Small intestine (tissue), 7 donors: Measurements from ENCODE around the gene STARD3. TPM values are rescaled to one million over a fixed set of nuclear protein-coding genes. Genes with fewer than 3 reads are reported as not detected.

ENCODE experiments used
- DNase-seq, 2 donors: peaks; one replicate each; pipeline versions ENCODE4 v3.0.0 to v3.0.0-alpha.2; 2013
- FAIRE-seq: peaks from 2 replicates; lab custom pipeline; 2012; peaks lifted over from hg19 to GRCh38; lab: Jason Lieb, UNC
- H3K27ac ChIP-seq, 3 donors: one replicate each; pipeline ENCODE4 v1.5.1; 2013; ENCODE audit warnings: low read length in 2 of 3, mild to moderate bottlenecking in 2 of 3, control low read depth in 1 of 3, inconsistent platforms in 1 of 3, low read depth in 1 of 3, moderate library complexity in 1 of 3
- H3K27me3 ChIP-seq, 3 donors: one replicate each; pipeline ENCODE4 v1.6.1; 2013; ENCODE audit warnings: low read length in 3 of 3, inconsistent platforms in 1 of 3; ENCODE audit not compliant: control insufficient read depth in 3 of 3, insufficient read depth in 3 of 3
- H3K36me3 ChIP-seq, 3 donors: one replicate each; pipeline ENCODE4 v1.6.1; 2013; ENCODE audit warnings: low read length in 3 of 3, inconsistent platforms in 1 of 3, low read depth in 1 of 3, mild to moderate bottlenecking in 1 of 3, moderate library complexity in 1 of 3; ENCODE audit not compliant: control insufficient read depth in 3 of 3, insufficient read depth in 2 of 3
- H3K4me1 ChIP-seq, 3 donors: one replicate each; pipeline ENCODE4 v1.6.1; 2013; ENCODE audit warnings: low read length in 2 of 3, inconsistent platforms in 1 of 3, low read depth in 1 of 3, mild to moderate bottlenecking in 1 of 3, moderate library complexity in 1 of 3; ENCODE audit not compliant: control insufficient read depth in 3 of 3, insufficient read depth in 2 of 3
- H3K4me3 ChIP-seq, 3 donors: one replicate each; pipeline ENCODE4 v1.5.1; 2013; ENCODE audit warnings: low read length in 3 of 3, control low read depth in 1 of 3, inconsistent platforms in 1 of 3, low read depth in 1 of 3, mild to moderate bottlenecking in 1 of 3, moderate library complexity in 1 of 3
- H3K9me3 ChIP-seq, 2 donors: one replicate each; pipeline ENCODE4 v1.6.1; 2013; ENCODE audit warnings: low read depth in 1 of 2, low read length in 1 of 2; ENCODE audit not compliant: control insufficient read depth in 2 of 2, insufficient read depth in 1 of 2
- WGBS, 3 donors: extraction: QIAGEN DNeasy Blood & Tissue Kit; methylation state at CpG; one replicate each; pipeline ENCODE4 v1.1.7; 2013; 5-methylcytosine and 5-hydroxymethylcytosine counted together
- polyA plus RNA-seq, 4 donors: library from polyadenylated mRNA; stranded (reverse) in 3 of 4; unstranded in 1 of 4; fragments of 200-250 nt in 3 of 4; fragments of 120-200 nt in 1 of 4; gene quantifications; one replicate each; pipeline versions ENCODE4 v1.2.1 to v1.2.3, GENCODE V29; 2013
- donor health status: healthy with polysubstance abuse.
- donor health status: control.
- donor health status: control.
- donor health status: Bipolar disorder and iron deficiency.
- donor health status: healthy.

STARD3 gene
- polyA plus RNA-seq, 4 donors = 56.0 to 80.2 (median 67.6) TPM

DNA sequence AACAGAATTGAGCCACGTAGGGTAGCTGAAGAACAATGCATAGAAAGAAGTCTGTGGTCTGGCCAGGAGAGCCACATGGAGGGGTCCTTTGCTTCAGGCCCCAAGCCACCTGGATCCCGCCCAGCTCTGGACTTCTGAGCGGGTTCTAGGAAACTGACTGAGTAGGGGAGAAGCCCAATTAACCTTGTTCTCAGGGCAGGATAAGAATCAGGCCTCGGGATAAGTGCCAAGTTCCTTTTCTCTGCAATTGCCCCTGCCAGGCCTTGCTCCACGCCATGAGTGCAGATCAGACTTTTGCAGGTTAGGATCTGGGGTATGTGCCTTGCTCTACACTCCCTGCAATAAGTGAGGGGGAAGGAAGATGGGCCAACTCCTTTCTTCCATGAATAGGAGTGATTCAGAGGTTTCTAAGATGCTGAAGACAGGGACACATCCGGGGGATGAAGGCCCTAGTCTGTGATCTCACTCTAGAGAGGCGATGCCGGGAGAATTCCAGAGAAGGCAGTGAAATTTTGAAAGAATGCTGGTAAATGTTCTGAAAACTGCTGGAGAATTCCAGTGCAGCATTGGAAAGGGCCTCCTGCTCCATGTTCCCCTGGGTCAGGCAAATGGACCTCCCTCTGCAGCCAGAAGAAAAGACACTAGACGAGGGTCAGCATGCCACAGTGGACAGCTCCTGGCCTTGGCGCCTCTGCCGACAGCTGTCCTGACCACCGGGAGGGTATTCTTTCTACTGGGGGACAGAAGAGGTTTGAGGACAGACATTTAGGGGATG, 35.0 kb upstream of the STARD3 start:
- DNase-seq = no peak
- Histone ChIP-seq H3K36me3 (no peaks in the 10 kb centered on the region), H3K4me1 (peaks cover 2 to 6% (median 3%) of the 10 kb centered on the region in 3 donors), H3K4me3 (no peak overlapping the region), H3K9me3 (no peaks in the 10 kb centered on the region), H3K27ac (no peak overlapping the region), H3K27me3 (peaks cover 10 to 99% (median 65%) of the 10 kb centered on the region in 3 donors)
- WGBS, 3 donors = 23 to 36% (median 28%) methylated on average over 12 of the region's 12 CpGs
- FAIRE-seq = no peak

DNA sequence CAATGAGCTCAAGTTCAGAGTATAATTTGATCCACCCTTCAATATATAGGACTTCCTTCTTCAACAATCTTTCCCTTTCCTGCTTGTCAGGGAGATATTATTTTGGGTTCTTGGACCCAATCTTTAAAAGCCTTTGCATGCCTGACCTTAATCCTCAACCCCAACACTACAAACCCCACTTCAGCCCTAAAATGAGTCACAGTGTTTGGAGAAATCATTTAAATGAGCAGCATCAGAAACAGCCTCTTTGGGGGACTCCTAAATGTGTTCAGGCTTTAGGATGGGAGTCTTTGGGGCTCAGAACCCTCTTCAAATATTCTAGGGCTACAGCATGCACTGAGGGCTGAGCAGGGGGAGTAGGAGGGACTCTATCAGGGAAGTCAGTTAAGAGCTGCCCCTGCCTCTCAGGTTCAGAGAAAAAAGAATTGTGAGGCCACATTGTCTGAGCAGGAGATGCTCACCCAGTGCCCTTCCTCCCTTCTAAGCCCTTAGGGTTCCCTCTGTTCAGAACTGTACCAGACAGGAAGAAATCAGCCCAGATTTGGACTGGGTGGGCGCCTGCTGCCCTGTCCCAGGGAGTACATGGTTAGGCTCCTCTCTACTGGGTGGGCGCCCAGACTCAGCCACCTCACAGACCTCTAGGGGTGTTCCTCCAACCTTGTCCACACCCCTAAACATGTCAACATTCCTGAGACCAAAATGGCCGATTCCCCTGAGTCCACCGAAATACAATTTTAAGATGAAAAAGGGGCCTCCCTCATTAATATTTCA, 34.2 kb upstream of the STARD3 start:
- no peak overlapping the region for H3K27ac ChIP-seq
- FAIRE-seq (no peak), DNase-seq (no peak)
- 32 to 38% (median 35%) methylated on average over 4 of the region's 4 CpGs for WGBS, 3 donors
- peaks cover 10 to 99% (median 69%) of the 10 kb centered on the region in 3 donors for H3K27me3 ChIP-seq
- no peaks in the 10 kb centered on the region for H3K9me3 ChIP-seq
- no peaks in the 10 kb centered on the region for H3K36me3 ChIP-seq
- H3K4me3 ChIP-seq = no peak overlapping the region
- H3K4me1 ChIP-seq = peaks cover 2 to 6% (median 3%) of the 10 kb centered on the region in 3 donors

DNA sequence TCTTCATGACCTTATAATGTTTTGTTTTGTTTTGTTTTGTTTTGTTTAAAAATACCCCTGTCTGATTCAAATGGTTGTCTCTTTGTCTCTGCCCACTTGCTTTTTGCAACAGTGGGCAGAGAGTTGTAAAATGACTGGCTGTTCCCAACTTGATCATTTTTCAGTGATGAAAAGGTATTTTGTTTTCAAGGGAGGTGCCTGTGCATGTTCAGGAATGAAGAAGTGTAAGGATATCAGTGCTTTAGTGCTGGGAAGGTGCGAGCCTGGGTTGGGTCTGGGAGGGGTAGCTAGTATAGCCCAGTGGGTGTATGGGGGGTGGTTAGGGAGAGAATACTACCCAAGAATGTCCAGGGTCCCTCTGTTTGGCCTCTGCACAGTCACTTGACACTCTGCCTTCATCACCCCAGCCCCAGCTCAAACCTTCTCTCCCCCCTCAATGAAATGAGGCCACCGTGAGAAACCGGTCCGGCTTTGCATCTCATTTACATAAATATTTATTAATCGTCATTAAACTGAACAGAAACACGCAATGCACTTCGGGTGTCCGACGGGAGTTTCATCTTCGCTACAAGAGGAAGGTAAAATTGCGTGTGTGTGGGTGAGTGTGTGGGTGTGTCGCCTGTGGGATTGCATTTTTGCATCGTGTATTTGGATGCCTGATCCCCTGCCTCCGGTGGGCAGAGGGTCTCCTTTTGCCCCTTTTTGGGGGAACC, 33.5 kb upstream of the STARD3 start:
- peaks cover 2 to 6% (median 3%) of the 10 kb centered on the region in 3 donors for H3K4me1 ChIP-seq
- H3K9me3 ChIP-seq = peaks cover 0 to 3% of the 10 kb centered on the region in 2 donors
- FAIRE-seq (no peak), DNase-seq (no peak)
- H3K4me3 ChIP-seq = no peak overlapping the region
- H3K27ac ChIP-seq = no peak overlapping the region
- H3K36me3 ChIP-seq = no peaks in the 10 kb centered on the region
- peaks cover 10 to 99% (median 69%) of the 10 kb centered on the region in 3 donors for H3K27me3 ChIP-seq
- WGBS, 3 donors = 5 to 8% (median 6%) methylated on average over 14 of the region's 14 CpGs

DNA sequence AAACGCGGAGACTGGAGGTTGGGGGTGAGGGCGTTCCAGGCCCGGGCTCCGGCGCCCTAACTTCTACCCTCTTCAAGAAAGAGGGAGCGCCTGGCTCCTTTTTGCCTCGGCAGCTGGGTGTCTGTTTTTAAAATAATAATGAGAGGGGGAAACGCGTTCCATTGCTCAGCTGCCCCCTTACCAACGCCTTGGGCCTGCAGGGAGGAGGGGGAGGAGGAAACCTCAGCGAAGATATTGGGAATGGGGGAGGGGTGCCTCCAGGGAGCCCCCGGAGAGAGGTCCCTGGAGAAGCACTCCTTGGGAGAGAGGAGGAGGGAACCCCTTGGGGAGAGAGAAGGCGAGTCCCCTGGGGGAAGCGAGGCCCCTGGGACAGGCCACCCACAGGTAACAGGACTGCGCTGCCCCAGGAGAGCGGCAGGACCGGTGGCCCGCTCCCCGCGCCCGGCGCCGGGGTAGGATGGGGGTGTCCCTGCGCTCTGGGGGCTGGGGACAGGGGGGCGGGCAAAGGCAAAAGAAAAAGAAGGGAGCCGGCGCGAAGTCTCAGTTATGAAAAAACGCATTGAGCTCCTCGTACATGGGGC, 31.9 kb upstream of the STARD3 start:
- FAIRE-seq (no peak), DNase-seq (no peak)
- Histone ChIP-seq H3K9me3 (peaks cover 0 to 3% of the 10 kb centered on the region in 2 donors), H3K4me1 (peaks cover 0 to 3% (median 0%) of the 10 kb centered on the region in 3 donors), H3K36me3 (no peaks in the 10 kb centered on the region), H3K4me3 (peak overlapping the region in 1 of 3 donors; percentile 4), H3K27ac (no peak overlapping the region), H3K27me3 (peaks cover 10 to 99% (median 71%) of the 10 kb centered on the region in 3 donors)
- 5 to 8% (median 5%) methylated on average over 29 to 31 of the region's 31 CpGs for WGBS, 3 donors

DNA sequence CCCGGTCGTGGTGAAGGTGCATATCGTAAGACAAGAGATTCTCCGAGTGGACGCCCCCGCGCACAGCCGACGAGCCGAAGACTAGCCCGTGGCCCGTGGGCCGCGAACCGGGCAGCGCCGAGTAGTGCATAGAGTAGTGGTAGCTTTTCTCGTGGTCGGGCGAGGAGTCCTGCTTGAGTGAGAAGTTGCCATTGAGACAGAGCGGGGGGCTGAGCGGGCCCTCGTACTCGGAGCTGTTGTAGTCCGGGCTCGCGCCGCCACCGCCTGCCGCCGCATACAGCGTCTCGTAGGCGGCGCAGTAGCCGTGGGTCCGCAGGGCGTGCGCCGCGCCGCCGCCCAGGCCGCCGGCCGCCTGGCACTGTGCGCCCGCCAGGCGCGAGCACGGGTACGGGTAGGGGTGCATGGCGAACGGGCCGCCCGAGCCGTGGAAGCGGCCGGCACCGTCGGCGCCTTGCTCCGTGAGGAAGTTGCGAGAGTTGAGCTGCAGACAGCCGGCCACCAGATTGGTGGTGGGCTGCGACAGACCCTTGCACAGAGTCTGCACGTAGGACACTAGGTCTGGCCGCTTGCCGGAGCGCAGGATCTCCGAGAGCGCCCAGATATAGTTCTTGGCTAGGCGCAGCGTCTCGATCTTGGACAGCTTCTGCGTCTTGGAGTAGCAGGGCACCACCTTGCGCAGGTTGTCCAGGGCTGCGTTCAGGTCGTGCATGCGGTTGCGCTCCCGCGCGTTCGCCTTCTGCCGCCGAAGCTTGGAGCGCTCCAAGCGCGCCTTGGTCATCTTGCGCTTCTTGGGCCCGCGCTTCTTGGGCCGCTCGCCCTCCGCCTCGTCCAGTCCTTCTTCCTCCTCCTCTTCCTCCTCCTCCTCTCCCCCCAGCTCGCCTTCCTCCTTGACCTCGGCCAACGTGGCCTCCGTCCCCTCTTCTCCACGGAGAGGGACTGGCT, 31.2 kb upstream of the STARD3 start:
- 1 to 2% (median 2%) methylated on average over 86 to 102 of the region's 102 CpGs for WGBS, 3 donors
- Histone ChIP-seq H3K4me1 (peaks cover 0 to 3% (median 0%) of the 10 kb centered on the region in 3 donors), H3K9me3 (peaks cover 0 to 3% of the 10 kb centered on the region in 2 donors), H3K27me3 (peaks cover 10 to 94% (median 64%) of the 10 kb centered on the region in 3 donors), H3K36me3 (no peaks in the 10 kb centered on the region), H3K27ac (no peak overlapping the region), H3K4me3 (peak overlapping the region in 1 of 3 donors; percentile 4)
- DNase-seq (peak in 1 of 2 donors; percentile 57), FAIRE-seq (no peak)

DNA sequence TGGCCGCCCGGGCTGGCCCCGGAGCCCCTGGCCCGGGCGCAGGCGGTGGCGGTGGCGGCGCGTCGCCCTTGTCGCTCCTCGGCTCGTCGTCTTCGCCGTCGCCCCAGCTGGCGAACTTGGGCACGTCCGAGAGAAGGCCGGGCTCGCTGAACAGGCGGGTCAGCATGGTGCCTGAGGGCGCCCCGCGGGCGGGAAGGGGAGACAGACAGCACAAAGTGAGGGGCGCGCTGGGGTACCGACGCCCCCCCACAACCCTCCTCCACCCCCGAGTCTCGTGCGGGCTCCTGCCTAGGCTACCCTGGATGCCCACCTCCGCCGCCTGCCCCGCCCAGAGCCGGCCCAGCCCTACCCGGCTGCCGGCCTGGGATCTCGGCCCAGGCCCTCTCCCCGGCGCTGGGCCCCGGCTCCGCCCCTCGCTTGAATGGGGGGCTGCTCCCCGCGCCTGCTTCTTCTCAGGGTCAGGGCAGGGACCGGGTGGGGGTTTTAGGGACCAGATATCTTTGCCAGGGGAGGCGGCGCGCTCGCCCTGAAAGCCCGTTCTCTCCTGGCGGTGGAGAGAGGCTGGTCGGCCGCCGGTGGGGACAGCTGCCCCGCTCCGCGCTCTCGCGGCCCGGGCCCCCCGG, 30.4 kb upstream of the STARD3 start:
- FAIRE-seq = no peak
- no peak overlapping the region for H3K27ac ChIP-seq
- H3K4me3 ChIP-seq = no peak overlapping the region
- peaks cover 0 to 3% of the 10 kb centered on the region in 2 donors for H3K9me3 ChIP-seq
- peaks cover 10 to 94% (median 56%) of the 10 kb centered on the region in 3 donors for H3K27me3 ChIP-seq
- H3K36me3 ChIP-seq = no peaks in the 10 kb centered on the region
- DNase-seq = no peak
- WGBS, 3 donors = 1 to 2% (median 1%) methylated on average over 59 to 66 of the region's 66 CpGs
- H3K4me1 ChIP-seq = peaks cover 0 to 3% (median 0%) of the 10 kb centered on the region in 3 donors
